Muscle of arm (tissue), 12 donors: Measurements from ENCODE around the gene FLNB. TPM values are rescaled to one million over a fixed set of nuclear protein-coding genes. Genes with fewer than 3 reads are reported as not detected.
A peak's percentile ranks its signal among the peaks of the same experiment; 100 is the strongest.

Experiments
- DNase-seq: peaks from one replicate; pipeline ENCODE4 v3.0.0-alpha.2; 2013
- polyA plus RNA-seq, 12 donors: library from polyadenylated mRNA; unstranded; fragments of 120-200 nt; gene quantifications; one replicate each; pipeline ENCODE4 v1.2.1, GENCODE V29; 2013; ENCODE audit not compliant: insufficient read length in 12 of 12

Gene FLNB
- polyA plus RNA-seq, 12 donors, result 44.4 to 120 (median 54.9) TPM; not detected in 1

DNA sequence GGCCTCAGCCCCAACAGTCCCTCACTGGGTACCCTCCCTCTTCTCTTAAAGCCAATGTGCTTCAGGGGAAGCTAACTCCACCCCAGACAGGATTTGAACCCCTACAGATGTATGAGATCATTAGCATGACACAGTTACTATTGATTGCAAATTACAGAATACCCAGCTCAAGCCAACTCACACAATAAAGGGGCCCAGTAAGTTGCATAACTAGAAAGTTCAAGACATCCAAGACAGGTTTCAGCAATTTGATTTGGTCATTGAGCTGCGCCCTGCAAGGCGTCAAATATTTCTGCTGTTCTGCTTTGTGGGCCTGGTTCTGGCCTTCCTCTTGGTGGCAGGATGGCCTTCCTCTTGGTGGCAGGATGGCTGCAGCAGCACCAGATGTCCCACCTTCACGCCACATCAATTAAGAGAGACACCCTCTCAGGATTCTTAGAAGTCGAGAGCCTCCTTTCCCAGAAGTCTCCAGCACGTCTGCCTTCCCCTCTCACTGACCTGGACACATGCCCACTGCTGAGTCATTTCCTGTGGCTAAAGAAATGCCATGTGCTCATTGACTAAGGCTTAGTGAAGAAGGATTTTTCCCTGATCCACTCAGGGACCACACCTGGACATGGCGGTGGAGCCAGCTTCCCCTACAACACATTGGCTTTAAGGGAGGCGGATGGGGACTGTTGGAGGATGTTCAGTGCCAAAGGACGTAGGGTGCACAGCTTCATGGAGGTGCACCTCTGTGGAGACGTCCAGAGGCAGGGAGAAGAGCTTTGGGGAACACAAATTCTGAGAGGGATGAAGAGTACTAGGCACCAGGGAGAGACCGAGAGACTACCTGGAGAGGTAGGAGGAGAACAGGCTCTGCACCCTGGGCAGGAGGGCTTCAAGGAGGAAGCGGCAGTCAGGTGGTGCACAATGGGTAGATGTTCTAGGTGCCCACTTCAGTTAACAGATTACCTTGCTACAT lies 153.5 kb downstream of the FLNB start:
- no peak for DNase-seq

DNA sequence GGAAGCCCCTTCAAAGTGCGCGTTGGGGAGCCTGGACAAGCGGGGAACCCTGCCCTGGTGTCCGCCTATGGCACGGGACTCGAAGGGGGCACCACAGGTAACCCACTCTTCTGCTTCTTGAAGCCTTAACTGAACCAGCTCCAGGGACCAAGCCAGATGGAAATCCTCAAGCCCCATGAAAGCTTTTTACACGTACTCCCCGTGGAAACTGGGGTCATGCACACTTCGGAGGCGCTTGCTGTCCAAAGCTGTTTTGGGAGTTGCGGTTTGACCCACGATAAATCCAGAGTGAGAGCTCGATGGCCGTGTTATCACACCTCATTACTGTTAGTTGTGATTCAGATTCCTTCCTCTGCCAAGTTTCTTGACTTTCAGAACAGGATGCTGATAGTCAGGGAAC lies 155.0 kb downstream of the FLNB start:
- no peak for DNase-seq

- no peak for DNase-seq
These were observed 156.1 kb downstream of the FLNB start for GRCh38 chr3:58164199-58164879.

DNA sequence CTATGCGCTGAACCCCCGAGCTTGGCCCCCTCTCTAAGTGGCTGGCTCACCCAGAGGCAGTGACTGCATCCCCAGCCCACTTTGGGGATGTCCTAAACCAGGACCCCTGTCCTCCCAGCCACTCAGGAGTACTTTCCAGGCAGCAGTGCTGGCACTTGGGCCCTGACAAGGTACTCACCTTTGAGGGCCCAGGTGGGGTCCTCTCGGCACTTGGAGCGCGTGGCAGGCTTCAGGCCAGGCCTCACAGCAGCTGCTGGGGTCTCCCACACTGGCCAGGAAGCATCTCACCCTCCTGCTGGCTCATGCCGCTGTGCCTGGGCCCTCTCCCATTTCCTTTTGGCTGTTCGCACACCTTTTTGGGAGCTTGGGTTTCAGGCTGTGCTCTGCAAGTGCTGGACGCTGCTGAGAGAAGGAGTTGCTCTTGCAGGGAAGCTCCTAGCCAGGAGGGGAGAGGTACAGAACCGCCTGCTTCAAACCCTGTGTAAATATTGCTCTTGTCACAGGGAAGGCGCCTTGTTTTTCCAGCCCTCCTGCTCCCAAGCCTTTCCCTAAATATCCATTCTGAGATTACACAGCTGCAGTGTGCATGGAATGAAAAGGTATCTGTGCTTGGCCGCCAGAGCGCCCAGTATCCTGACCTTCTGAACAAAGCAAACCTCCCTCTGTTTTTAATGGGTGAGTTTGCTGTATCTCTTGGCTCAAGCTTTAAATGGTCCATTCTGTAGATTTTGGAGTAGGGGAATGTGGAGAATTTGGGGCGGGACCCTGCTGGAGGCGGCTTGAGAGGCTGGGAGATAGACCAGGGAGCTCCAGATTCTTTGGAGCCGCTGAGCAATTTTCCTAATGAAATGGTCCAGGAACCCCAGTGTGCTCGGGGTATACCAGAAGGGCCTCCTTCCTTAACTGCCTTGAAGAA lies 156.9 kb downstream of the FLNB start:
- no peak for DNase-seq

DNA sequence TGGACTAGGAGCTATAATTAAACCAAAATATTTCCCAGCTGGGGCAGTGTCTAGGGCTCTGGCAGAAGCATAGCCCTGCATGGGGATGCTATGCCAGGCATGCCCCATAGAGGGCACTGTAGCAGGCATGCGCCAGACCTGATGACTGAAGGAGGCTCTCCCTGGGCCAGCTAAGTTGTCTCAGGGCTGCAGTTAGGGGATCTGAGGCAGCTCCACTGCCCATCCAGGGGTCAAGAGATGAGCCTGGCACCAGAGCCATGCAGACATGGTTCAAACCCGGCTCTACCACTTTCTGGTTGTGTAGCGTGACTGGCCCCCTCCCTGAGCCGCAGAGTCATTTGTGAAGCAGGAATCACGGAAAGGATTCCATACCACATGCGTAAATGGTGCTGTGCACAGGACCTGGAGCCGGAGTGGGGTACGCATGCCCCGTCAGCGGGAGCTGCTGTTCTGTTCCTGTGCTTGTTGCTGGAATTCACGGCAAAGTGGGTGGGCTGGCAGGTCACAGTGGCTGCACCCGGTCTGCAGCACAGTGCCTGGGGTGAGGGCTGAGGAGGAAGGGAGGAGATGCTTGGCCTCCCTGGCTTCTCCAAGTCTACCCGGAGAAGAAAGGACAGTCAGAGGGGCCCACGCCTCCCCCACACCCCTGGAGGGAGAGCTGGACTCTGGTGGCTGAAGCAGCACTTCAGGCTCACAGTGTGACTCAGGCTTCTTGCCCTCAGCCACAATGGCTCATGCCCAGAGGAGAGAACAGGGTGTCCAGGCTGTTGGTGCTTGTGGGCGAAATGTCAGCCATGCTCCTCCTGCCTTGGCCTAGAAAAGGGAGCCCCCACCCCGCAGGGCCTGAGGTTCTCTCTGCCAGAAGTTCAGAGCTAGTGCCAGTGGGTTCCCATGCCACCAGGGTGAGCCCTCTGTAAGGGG lies 159.5 kb downstream of the FLNB start:
- DNase-seq, result no peak

DNA sequence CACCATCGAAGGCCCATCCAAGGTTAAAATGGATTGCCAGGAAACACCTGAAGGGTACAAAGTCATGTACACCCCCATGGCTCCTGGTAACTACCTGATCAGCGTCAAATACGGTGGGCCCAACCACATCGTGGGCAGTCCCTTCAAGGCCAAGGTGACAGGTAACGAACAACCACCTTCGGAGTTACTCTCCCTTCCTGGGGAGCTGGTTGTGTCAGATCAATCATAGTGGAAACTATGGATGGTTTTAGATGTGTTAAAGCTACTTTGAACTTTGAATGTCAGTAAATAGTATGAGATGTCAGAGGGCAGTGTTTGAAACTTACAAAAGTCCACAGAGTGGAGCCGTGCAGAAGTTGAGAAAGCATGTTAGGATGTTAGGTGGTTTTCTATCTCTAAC lies 160.3 kb downstream of the FLNB start:
- DNase-seq, result no peak

DNA sequence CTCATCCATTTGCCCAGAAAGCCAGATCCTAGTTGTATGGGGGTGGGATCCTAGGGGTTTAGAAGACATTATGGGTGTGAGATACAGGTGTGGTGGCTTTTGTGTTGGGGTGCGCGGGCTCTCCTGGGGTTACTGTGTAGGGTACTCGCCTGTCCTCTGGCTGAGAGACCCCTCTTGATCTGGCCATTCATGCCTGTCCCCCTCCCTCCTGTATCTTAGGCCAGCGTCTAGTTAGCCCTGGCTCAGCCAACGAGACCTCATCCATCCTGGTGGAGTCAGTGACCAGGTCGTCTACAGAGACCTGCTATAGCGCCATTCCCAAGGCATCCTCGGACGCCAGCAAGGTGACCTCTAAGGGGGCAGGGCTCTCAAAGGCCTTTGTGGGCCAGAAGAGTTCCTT lies 161.1 kb downstream of the FLNB start:
- no peak for DNase-seq

DNA sequence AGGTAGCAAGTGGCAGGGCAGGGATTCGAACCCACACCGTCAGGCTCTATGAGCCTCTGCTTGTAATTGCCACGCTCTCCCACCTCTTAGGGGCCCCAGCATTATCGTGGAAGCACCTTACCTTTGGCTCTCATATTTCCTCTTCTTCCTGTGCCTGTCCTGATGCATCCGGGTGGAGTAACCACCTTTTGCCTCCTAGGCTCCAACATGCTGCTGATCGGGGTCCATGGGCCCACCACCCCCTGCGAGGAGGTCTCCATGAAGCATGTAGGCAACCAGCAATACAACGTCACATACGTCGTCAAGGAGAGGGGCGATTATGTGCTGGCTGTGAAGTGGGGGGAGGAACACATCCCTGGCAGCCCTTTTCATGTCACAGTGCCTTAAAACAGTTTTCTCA lies 162.2 kb downstream of the FLNB start:
- no peak for DNase-seq

DNA sequence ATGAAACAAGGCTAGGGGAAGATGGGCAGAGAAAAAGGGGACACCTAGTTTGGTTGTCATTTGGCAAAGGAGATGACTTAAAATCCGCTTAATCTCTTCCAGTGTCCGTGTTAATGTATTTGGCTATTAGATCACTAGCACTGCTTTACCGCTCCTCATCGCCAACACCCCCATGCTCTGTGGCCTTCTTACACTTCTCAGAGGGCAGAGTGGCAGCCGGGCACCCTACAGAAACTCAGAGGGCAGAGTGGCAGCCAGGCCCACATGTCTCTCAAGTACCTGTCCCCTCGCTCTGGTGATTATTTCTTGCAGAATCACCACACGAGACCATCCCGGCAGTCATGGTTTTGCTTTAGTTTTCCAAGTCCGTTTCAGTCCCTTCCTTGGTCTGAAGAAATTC lies 162.9 kb downstream of the FLNB start:
- DNase-seq, result no peak

DNA sequence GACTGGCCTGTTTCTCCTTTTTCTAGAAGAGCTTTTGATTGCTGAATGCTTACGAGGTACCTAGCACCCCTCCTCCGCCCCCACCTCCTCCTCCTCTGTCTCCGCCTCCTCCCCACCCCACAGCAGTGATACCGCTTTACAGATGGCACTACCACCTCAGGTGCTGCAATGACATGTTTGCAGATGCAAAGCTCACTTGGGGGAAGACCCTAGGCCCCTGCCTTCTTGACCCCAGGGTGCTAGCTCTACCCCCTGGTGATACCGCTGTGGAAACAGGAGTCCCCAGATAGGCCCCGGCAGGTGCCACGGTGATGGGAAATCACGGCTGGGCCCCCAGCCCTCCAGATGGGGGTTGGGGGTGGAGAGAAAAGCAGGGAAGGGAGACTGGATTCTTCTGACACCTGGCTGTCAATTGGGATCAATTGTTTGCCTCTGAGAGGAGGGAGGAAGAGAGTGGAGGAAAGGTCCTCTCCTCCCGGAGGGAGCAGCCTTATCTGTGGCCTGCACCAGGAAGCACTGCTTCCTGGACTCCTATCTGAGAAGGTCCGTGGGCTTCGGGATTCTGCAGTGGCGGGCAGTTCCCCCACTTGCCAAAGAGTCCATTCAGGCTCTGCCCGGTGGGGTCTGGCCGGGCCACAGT lies 164.9 kb downstream of the FLNB start:
- DNase-seq, result no peak

DNA sequence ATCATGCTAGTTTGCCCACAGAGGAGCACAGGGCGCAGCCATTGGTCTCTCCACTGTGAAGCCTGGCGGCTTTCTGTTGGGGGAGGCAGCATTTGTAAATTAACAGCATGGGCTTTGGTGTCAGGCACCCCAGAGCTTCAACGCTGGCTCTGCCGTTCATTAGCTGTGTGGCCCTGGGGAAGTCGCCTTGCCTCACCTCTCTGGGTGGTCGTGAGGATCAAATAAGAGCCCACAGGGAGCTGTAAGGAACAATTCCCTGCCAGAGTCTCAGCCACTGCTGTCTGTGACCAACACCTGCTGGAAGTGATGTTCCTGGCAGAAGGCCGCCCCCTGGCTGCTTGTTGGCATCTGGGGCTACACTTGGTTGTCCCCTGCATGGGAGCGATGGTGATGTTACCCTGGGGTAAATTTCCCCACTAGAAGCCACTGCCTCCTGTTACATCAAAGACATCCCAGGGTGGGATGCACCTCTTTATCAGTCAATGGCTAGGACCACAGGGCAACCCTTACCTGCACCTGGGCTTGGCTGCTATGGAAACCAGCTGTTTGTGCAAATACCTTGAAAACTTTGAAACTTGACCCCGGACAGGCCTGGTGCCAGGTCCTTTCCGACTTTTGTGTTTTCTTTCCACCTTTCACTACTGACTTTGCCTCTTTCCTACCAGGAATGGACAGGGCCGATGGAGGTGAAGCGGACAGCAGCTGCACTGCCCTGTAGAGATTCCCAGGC lies 165.6 kb downstream of the FLNB start:
- no peak for DNase-seq

DNA sequence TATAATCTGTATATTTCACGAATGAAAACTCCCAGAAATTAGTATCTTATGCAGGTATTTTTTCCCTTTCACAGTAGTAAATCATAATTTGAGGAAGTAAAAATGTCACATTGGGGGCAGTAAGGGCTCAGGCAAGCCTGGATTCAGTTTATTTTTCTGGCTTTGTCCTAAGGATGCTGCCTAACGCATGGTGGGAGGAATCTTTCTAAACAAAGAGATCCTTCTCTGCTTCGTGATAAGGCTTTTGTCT lies 166.9 kb downstream of the FLNB start:
- no peak for DNase-seq

- no peak for DNase-seq
These were observed 167.4 kb downstream of the FLNB start for GRCh38 chr3:58175437-58176184.

DNA sequence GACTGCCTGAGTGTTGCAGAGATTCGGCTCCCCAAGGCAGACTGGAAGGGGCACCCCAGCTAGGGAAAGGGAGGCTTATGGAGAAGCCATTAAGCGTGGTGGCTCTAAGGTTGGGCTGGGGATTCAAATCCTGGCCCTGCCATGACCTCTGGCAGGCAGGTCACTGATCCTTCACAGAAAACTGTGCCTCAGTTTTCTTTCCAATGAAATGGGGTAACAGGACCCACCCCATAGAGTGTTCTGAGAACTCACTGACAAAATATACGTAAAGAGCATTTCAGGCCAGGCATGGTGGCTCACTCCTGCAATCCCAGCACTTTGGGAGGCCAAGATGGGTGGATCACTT lies 167.9 kb downstream of the FLNB start:
- DNase-seq, result no peak

DNA sequence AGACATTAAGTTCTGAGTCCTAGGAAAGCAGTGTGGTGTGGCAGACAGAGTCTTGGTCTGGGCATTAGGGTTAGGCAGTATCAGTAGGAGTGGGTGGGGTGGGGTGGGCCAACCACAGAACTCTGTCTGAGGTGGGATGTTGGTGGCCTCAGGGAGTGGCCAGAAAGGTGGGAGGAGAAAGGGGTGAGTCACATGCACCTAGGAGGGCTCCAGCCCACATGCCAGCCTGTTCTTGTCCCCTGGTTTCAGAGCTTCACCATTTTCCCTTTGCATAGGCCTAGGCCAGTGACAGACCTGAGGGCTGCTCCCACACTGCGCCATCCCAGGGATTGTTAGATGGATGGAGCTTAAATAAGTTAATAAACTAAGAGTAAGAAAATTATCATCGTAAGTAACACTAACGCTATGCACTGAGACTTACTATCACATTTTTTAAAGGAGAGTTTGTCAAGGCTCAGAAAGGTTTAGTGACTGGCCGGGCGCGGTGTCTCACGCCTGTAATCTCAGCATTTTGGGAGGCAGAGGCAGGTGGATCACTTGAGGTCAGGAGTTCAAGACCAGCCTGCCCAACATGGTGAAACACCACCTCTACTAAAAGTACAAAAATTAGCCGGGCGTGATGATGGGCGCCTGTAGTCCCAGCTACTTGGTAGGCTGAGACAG lies 168.7 kb downstream of the FLNB start:
- no peak for DNase-seq

GRCh38 chr3:58177747-58178527 lies 169.7 kb downstream of the FLNB start:
- DNase-seq, result peak; percentile 90

DNA sequence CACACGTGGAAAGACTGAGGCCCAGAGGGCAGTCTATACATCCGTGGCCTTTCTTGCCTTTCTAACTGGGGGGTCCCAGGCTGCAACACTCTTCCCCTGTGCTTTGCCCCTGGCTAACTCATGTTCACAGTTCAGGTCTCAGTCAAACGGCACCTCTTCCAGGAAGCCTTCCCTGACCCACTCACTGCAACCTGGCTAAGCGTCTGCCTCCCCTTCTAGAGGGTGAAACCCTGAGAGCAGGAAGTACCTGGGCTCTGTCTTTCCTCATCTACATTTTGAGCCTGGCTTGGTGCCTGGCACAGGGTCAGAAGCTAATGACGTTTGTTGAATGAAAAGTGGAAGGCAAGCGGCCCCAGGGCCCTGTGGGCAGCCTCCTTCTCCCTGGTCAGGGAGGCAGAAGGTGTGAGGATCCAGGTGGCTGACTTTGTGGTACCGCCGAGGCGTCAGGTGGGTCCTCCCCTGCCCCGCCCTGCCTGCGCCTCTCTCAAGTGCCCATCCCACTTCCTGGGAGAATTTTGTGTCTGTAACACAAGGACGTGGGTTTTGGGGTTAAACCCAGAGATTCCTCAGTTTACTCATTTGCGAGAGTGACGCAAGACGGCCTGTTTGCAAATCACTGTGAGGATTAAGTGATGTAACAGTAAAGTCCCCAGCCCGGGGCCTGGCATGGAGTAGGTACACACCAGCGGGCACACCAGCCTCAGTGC lies 170.5 kb downstream of the FLNB start:
- no peak for DNase-seq
